Nephron (organoid): ENCODE measurements around the gene BARX1.

Experiments
- H3K27ac Mint-ChIP-seq, 3 experiments: 2 replicates each; pipeline ENCODE4 v1.8.0; 2020; ENCODE audit warnings: mixed read lengths in 3 of 3, mild to moderate bottlenecking in 2 of 3, moderate library complexity in 1 of 3
- H3K27me3 Mint-ChIP-seq: 2 replicates; pipeline ENCODE4 v1.8.0; 2021; ENCODE audit warnings: low read depth, mild to moderate bottlenecking, moderate library complexity, mixed read lengths
- H3K36me3 Mint-ChIP-seq: 2 replicates; pipeline ENCODE4 v1.8.0; 2020; ENCODE audit warnings: low read depth, mixed read lengths
- H3K4me1 Mint-ChIP-seq: 2 replicates; pipeline ENCODE4 v1.8.0; 2020; ENCODE audit warnings: mixed read lengths
- H3K4me3 Mint-ChIP-seq, 3 experiments: 2 replicates each; pipeline ENCODE4 v1.8.0; 2020; ENCODE audit warnings: mild to moderate bottlenecking in 3 of 3, mixed read lengths in 3 of 3, moderate library complexity in 2 of 3
- H3K9me3 Mint-ChIP-seq: 2 replicates; pipeline ENCODE4 v1.8.0; 2020; ENCODE audit warnings: mixed read lengths
- CTCF ChIP-seq, 3 experiments: fragments of 200-600 bp; sonication (generic); IDR thresholded peaks; one replicate each; pipeline ENCODE4 v1.5.0; 2021; ENCODE audit warnings: antibody characterized with exemption in 3 of 3; ENCODE audit not compliant: unreplicated experiment in 3 of 3

Gene BARX1

GRCh38 chr9:93902051-93902779 is 52.9 kb downstream of the BARX1 start:
- Mint-ChIP-seq H3K27ac (no peak overlapping the region), H3K4me1 (no peaks in the 10 kb centered on the region), H3K9me3 (peaks cover 3% of the 10 kb centered on the region), H3K4me3 (no peak overlapping the region), H3K36me3 (no peaks in the 10 kb centered on the region), H3K27me3 (peaks cover 44% of the 10 kb centered on the region)
- no peak for TF ChIP-seq CTCF (IDR thresholded peaks at IDR 0.05; ENCODE audit: unreplicated experiment in 3 of 3)
